HK-2 (cell line): ENCODE measurements around the gene FZD1.

ENCODE experiments used
- DNase-seq: peaks from one replicate; pipeline ENCODE4 v3.0.0-alpha.2; 2018; ENCODE audit not compliant: unreplicated experiment

FZD1 gene

GRCh38 chr7:91264046-91264923 lies at the start of gene FZD1:
TSS of gene FZD1 (plus strand) at chr7:91264433. CDS start at chr7:91264881, 448 bp downstream.
- peak; percentile 98 for DNase-seq

GRCh38 chr7:91226411-91226810 lies 37.8 kb upstream of the FZD1 start:
- no peak for DNase-seq

- no peak for DNase-seq
Observed at GRCh38 chr7:91228327-91228726, 35.9 kb upstream of the FZD1 start.

GRCh38 chr7:91228927-91229558 lies 35.2 kb upstream of the FZD1 start:
- no peak for DNase-seq

GRCh38 chr7:91230100-91230499 lies 34.1 kb upstream of the FZD1 start:
- DNase-seq, result no peak

- no peak for DNase-seq
Observed at GRCh38 chr7:91230503-91230902, 33.7 kb upstream of the FZD1 start.

- DNase-seq, result no peak
Observed at GRCh38 chr7:91233212-91233611, 31.0 kb upstream of the FZD1 start.

- DNase-seq, result no peak
Observed at GRCh38 chr7:91235211-91235832, 28.9 kb upstream of the FZD1 start.

GRCh38 chr7:91239171-91239604 lies 25.0 kb upstream of the FZD1 start:
- peak; percentile 65 for DNase-seq

- DNase-seq, result no peak
Observed at GRCh38 chr7:91239772-91240171, 24.5 kb upstream of the FZD1 start.

GRCh38 chr7:91240376-91240941 lies 23.8 kb upstream of the FZD1 start:
- DNase-seq, result no peak

- no peak for DNase-seq
Observed at GRCh38 chr7:91242097-91242844, 22.0 kb upstream of the FZD1 start.

GRCh38 chr7:91243591-91244301 lies 20.5 kb upstream of the FZD1 start:
- DNase-seq, result no peak

- DNase-seq, result no peak
Observed at GRCh38 chr7:91247500-91247899, 16.7 kb upstream of the FZD1 start.

GRCh38 chr7:91248996-91249395 lies 15.2 kb upstream of the FZD1 start:
- DNase-seq, result no peak

- no peak for DNase-seq
Observed at GRCh38 chr7:91249506-91250233, 14.6 kb upstream of the FZD1 start.

GRCh38 chr7:91250706-91251105 lies 13.5 kb upstream of the FZD1 start:
- no peak for DNase-seq

GRCh38 chr7:91251877-91252276 lies 12.4 kb upstream of the FZD1 start:
- no peak for DNase-seq

- peak; percentile 39 for DNase-seq
Observed at GRCh38 chr7:91263384-91264045, 718 bp upstream of the FZD1 start.
